MM.1S (cell line): ENCODE measurements around the gene SULF2.

Experiments
- DNase-seq: peaks from one replicate; pipeline ENCODE4 v3.0.0-alpha.2; 2015
- H2AFZ ChIP-seq: fragments of 300-600 bp; sonication (generic); 2 replicates; pipeline ENCODE4 v1.6.0; 2016; ENCODE audit warnings: antibody characterized with exemption, low read length
- H3F3A ChIP-seq: fragments of 300-600 bp; sonication (generic); 2 replicates; pipeline ENCODE4 v1.6.1; 2016; ENCODE audit warnings: mild to moderate bottlenecking, antibody characterized with exemption, low read length, moderate library complexity, mixed read lengths; ENCODE audit not compliant: insufficient read depth
- H3K27ac ChIP-seq: fragments of 300-600 bp; sonication (generic); 2 replicates; pipeline ENCODE4 v1.5.1; 2016; ENCODE audit warnings: mild to moderate bottlenecking, low read length
- H3K27me3 ChIP-seq: fragments of 300-600 bp; sonication (generic); replicated peaks from 2 replicates; pipeline ENCODE4 v1.6.0; 2016; ENCODE audit warnings: low read length; ENCODE audit not compliant: insufficient read depth
- H3K36me3 ChIP-seq: fragments of 300-600 bp; sonication (generic); replicated peaks from 2 replicates; pipeline ENCODE4 v1.6.1; 2016; ENCODE audit warnings: mild to moderate bottlenecking, low read length, mixed read lengths; ENCODE audit not compliant: insufficient read depth
- H3K4me1 ChIP-seq: fragments of 300-600 bp; sonication (generic); 2 replicates; pipeline ENCODE4 v1.6.1; 2016; ENCODE audit warnings: low read length, mixed read lengths
- H3K4me2 ChIP-seq: fragments of 300-600 bp; sonication (generic); 2 replicates; pipeline ENCODE4 v1.6.0; 2016; ENCODE audit warnings: low read depth, low read length
- H3K4me3 ChIP-seq: fragments of 300-600 bp; sonication (generic); 2 replicates; pipeline ENCODE4 v1.5.1; 2016; ENCODE audit warnings: low read length, mixed read lengths
- H3K79me2 ChIP-seq: fragments of 300-600 bp; sonication (generic); 2 replicates; pipeline ENCODE4 v1.6.1; 2016; ENCODE audit warnings: mixed run types, low read length, mixed read lengths
- H3K9ac ChIP-seq: fragments of 300-600 bp; sonication (generic); 2 replicates; pipeline ENCODE4 v1.6.1; 2016; ENCODE audit warnings: low read length, mixed read lengths
- H3K9me2 ChIP-seq: fragments of 300-600 bp; sonication (generic); replicated peaks from 2 replicates; pipeline ENCODE4 v1.6.1; 2016; ENCODE audit warnings: mild to moderate bottlenecking, low read length, mixed read lengths; ENCODE audit not compliant: insufficient read depth
- H3K9me3 ChIP-seq: fragments of 300-600 bp; sonication (generic); replicated peaks from 2 replicates; pipeline ENCODE4 v1.6.1; 2016; ENCODE audit warnings: mild to moderate bottlenecking, low read length, mixed read lengths; ENCODE audit not compliant: insufficient read depth
- H4K20me1 ChIP-seq: fragments of 300-600 bp; sonication (generic); 2 replicates; pipeline ENCODE4 v1.6.1; 2016; ENCODE audit warnings: mild to moderate bottlenecking, low read length, moderate library complexity, mixed read lengths; ENCODE audit not compliant: insufficient read depth
- CTCF ChIP-seq: fragments of 300-600 bp; sonication (generic); IDR thresholded peaks from 2 replicates; pipeline ENCODE4 v1.5.1; 2016; ENCODE audit warnings: antibody characterized with exemption, low read length, mixed read lengths
- EZH2 ChIP-seq: fragments of 300-600 bp; sonication (generic); optimal IDR thresholded peaks from 2 replicates; pipeline ENCODE3; 2017; ENCODE audit warnings: low read depth, mild to moderate bottlenecking, antibody characterized with exemption, low read length, mixed read lengths
- EZH2phosphoT487 ChIP-seq: fragments of 300-600 bp; sonication (generic); IDR thresholded peaks from 2 replicates; pipeline ENCODE4 v1.6.1; 2018; ENCODE audit warnings: antibody characterized with exemption, low read length

Gene SULF2

GRCh38 chr20:47664068-47664437 lies 121.2 kb downstream of the SULF2 start:
- H3K27me3 ChIP-seq, result no peaks in the 10 kb centered on the region
- H2AFZ ChIP-seq, result no peak overlapping the region
- no peaks in the 10 kb centered on the region for H3K9me2 ChIP-seq
- no peak for TF ChIP-seq EZH2phosphoT487
- TF ChIP-seq EZH2, result no peak
- no peak; the same call in 1 of the 2 replicates for TF ChIP-seq CTCF
- H3K27ac ChIP-seq, result no peak overlapping the region
- H3K36me3 ChIP-seq, result peaks cover 7% of the 10 kb centered on the region
- H3K4me1 ChIP-seq, result no peaks in the 10 kb centered on the region
- 0 out of 2 replicates have a peak, but pooled peaks cover 3% of the 10 kb centered on the region for H4K20me1 ChIP-seq
- DNase-seq, result no peak
- no peaks in the 10 kb centered on the region for H3K79me2 ChIP-seq
- H3K4me3 ChIP-seq, result no peak overlapping the region
- peaks cover 10% of the 10 kb centered on the region; the same call in 1 of the 2 replicates for H3F3A ChIP-seq
- H3K4me2 ChIP-seq, result no peak overlapping the region
- no peak overlapping the region for H3K9ac ChIP-seq
- no peaks in the 10 kb centered on the region for H3K9me3 ChIP-seq

- no peak overlapping the region for H3K4me2 ChIP-seq
- peak; percentile 97 for TF ChIP-seq CTCF
- no peak for TF ChIP-seq EZH2phosphoT487
- no peak overlapping the region for H3K9ac ChIP-seq
- H3K27me3 ChIP-seq, result no peaks in the 10 kb centered on the region
- H3K4me3 ChIP-seq, result no peak overlapping the region
- H3K4me1 ChIP-seq, result no peaks in the 10 kb centered on the region
- H3K27ac ChIP-seq, result no peak overlapping the region
- peaks cover 7% of the 10 kb centered on the region for H3K36me3 ChIP-seq
- no peaks in the 10 kb centered on the region for H3K79me2 ChIP-seq
- H2AFZ ChIP-seq, result no peak overlapping the region
- peak; percentile 44 for DNase-seq
- H3F3A ChIP-seq, result peaks cover 10% of the 10 kb centered on the region; the same call in 1 of the 2 replicates
- no peaks in the 10 kb centered on the region for H3K9me3 ChIP-seq
- 0 out of 2 replicates have a peak, but pooled peaks cover 3% of the 10 kb centered on the region for H4K20me1 ChIP-seq
- H3K9me2 ChIP-seq, result no peaks in the 10 kb centered on the region
Measured at GRCh38 chr20:47663354-47664067, 121.8 kb downstream of the SULF2 start.

GRCh38 chr20:47662483-47663353 lies 122.6 kb downstream of the SULF2 start:
- no peak for DNase-seq
- Histone ChIP-seq H3K27ac (no peak overlapping the region), H3K9me2 (no peaks in the 10 kb centered on the region), H3K27me3 (no peaks in the 10 kb centered on the region), H3K4me3 (no peak overlapping the region), H3K9me3 (no peaks in the 10 kb centered on the region), H2AFZ (no peak overlapping the region), H3K4me1 (no peaks in the 10 kb centered on the region), H4K20me1 (0 out of 2 replicates have a peak, but pooled peaks cover 3% of the 10 kb centered on the region), H3K9ac (no peak overlapping the region), H3F3A (peaks cover 10% of the 10 kb centered on the region; the same call in 1 of the 2 replicates), H3K36me3 (peaks cover 7% of the 10 kb centered on the region), H3K4me2 (no peak overlapping the region), H3K79me2 (no peaks in the 10 kb centered on the region)
- TF ChIP-seq EZH2 (no peak), CTCF (no peak), EZH2phosphoT487 (no peak)
